OCI-LY7 (cell line): ENCODE measurements around the gene EIF4B.

Experiments
- CTCF ChIP-seq: fragments of 200-600 bp; sonication (generic); conservative IDR thresholded peaks from 2 replicates; pipeline ENCODE4 v1.5.1; 2014; ENCODE audit warnings: mild to moderate bottlenecking, antibody characterized with exemption, low read length, moderate library complexity, mixed read lengths
- EZH2phosphoT487 ChIP-seq: fragments of 200-600 bp; sonication (generic); IDR thresholded peaks from 2 replicates; pipeline ENCODE4 v1.6.1; 2018; ENCODE audit warnings: low read depth, borderline replicate concordance, mild to moderate bottlenecking, mixed run types, antibody characterized with exemption, low read length, moderate library complexity, mixed read lengths

DNA sequence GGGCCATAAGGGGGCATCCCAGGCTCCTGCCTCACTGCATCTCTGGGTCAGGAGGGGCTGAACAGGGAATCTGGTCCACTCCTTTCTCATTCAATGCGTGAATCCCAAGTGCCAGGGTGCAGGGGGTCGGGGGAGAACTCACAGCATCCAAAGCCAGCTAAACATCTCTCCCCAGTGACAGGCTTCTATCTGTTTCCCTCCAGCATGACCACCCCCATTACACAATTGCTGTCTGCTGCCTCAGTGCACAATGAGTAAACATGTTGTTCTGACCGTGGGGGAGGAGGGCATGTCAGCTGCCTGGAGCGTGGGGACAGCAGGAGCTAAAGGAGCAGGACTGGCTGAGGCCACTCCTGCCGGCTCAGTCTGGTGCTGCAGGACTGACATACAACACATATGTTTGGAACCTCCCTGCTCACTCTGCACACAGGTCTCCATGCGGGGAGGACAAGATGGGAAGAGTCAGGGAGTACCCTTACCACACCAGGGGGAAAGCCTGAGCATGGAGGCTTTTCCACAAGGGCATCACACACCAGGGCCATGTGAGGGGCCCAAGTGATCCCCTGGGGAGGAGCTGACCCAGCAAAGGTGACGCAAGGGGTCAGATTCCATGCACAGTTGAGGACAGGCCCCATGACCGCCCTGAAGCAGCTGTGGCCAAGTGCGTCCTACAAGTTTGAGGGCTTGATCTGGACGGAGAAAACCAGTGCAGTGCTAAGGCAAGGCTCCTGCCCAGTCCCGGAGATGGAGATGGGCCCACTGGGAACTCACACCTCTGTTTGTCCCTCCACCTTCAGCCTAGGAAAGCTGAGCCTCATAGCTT is 45.0 kb downstream of the EIF4B start:
- TF ChIP-seq CTCF (no peak), EZH2phosphoT487 (no peak)
